PC-9 (cell line): ENCODE data around the gene C16orf46. TPM values are rescaled to one million over a fixed set of nuclear protein-coding genes. Genes with fewer than 3 reads are reported as not detected.
"Not testable (repeated sequence)": the region's sequence is repeated elsewhere in the genome, so short reads cannot be mapped to it uniquely, and the experiment has no call there.

Source experiments
- BruUV-seq: library from RNA; stranded (reverse); fragments of 400-500 nt; replicated peaks from 2 replicates; lab custom pipeline; 2021; lab: Mats Ljungman, UMichigan
- CTCF ChIA-PET: fragments of 300-600 bp; sonication (Branson Sonifier 250); formaldehyde crosslinking; loops from one replicate; lab custom pipeline; 2022; ENCODE audit warnings: antibody characterized with exemption; lab: Charles Lee
- POLR2A ChIA-PET: fragments of 300-600 bp; sonication (Branson Sonifier 250); formaldehyde crosslinking; loops from one replicate; lab custom pipeline; 2022; ENCODE audit warnings: antibody characterized with exemption; ENCODE audit not compliant: unreplicated experiment; lab: Charles Lee
- DNase-seq, 2 experiments: peaks; one replicate each; pipeline versions ENCODE4 v3.0.0 to v3.0.0-alpha.2; 2015 to 2022; ENCODE audit warnings: mixed read lengths in 1 of 2
- H2AFZ ChIP-seq: fragments of 200-600 bp; sonication (generic); 2 replicates; pipeline ENCODE4 v1.8.1; 2017; ENCODE audit warnings: antibody characterized with exemption
- H3F3A ChIP-seq: fragments of 200-600 bp; sonication (generic); 2 replicates; pipeline ENCODE4 v1.8.1; 2017; ENCODE audit warnings: antibody characterized with exemption, mild to moderate bottlenecking, low read depth; ENCODE audit not compliant: insufficient read depth
- H3K27ac ChIP-seq: fragments of 200-600 bp; sonication (generic); 2 replicates; pipeline ENCODE4 v1.6.1; 2016; ENCODE audit warnings: mixed run types
- H3K27me3 ChIP-seq: fragments of 200-600 bp; sonication (generic); 2 replicates; pipeline ENCODE4 v1.6.1; 2016; ENCODE audit warnings: low read depth, mixed run types; ENCODE audit not compliant: insufficient read depth
- H3K36me3 ChIP-seq: fragments of 200-600 bp; sonication (generic); 2 replicates; pipeline ENCODE4 v1.6.1; 2016; ENCODE audit warnings: low read depth, mixed run types
- H3K4me1 ChIP-seq: fragments of 200-600 bp; sonication (generic); replicated peaks from 2 replicates; pipeline ENCODE4 v1.6.1; 2016; ENCODE audit warnings: mixed run types; ENCODE audit not compliant: insufficient read depth
- H3K4me2 ChIP-seq: fragments of 200-600 bp; sonication (generic); 2 replicates; pipeline ENCODE4 v1.6.1; 2017; ENCODE audit warnings: mixed run types
- H3K4me3 ChIP-seq: fragments of 200-600 bp; sonication (generic); 2 replicates; pipeline ENCODE4 v1.6.1; 2016; ENCODE audit warnings: mixed run types
- H3K79me2 ChIP-seq: fragments of 200-600 bp; sonication (generic); 2 replicates; pipeline ENCODE4 v1.6.1; 2017; ENCODE audit warnings: low read depth, mixed run types
- H3K9me2 ChIP-seq: fragments of 200-600 bp; sonication (generic); 2 replicates; pipeline ENCODE4 v1.8.1; 2017; ENCODE audit warnings: mild to moderate bottlenecking; ENCODE audit not compliant: insufficient read depth
- H3K9me3 ChIP-seq: fragments of 200-600 bp; sonication (generic); 2 replicates; pipeline ENCODE4 v1.8.1; 2016; ENCODE audit warnings: low read depth; ENCODE audit not compliant: insufficient read depth
- H4K20me1 ChIP-seq: fragments of 200-600 bp; sonication (generic); 2 replicates; pipeline ENCODE4 v1.8.1; 2017; ENCODE audit not compliant: insufficient read depth
- CTCF ChIP-seq: fragments of 200-600 bp; sonication (generic); conservative IDR thresholded peaks from 2 replicates; pipeline ENCODE4 v1.6.1; 2017; ENCODE audit warnings: mixed run types, antibody characterized with exemption, mild to moderate bottlenecking, moderate library complexity
- EZH2 ChIP-seq: fragments of 200-600 bp; sonication (generic); IDR thresholded peaks from 2 replicates; pipeline ENCODE4 v1.8.0; 2017; ENCODE audit warnings: antibody characterized with exemption, low read depth
- intact Hi-C: fragments of 100-400 bp; cut with micrococcal nuclease; formaldehyde crosslinking; loops from one replicate; pipeline ENCODE4 v1.10.0; 2022; ENCODE audit not compliant: unreplicated experiment
- total RNA-seq: library from RNA; stranded (reverse); gene quantifications from 2 replicates; pipeline ENCODE4 v1.2.3, GENCODE V29; 2021

The C16orf46 gene
- total RNA-seq, 1 experiment from 2014 or later, result 0.92 TPM

GRCh38 chr16:81117436-81117835, 40.4 kb upstream of the C16orf46 start:
- Histone ChIP-seq H3K4me1 (no peaks in the 10 kb centered on the region), H3K27ac (no peak overlapping the region), H3K9me3 (no peaks in the 10 kb centered on the region), H3K27me3 (no peaks in the 10 kb centered on the region), H3K36me3 (no peaks in the 10 kb centered on the region), H3F3A (no peaks in the 10 kb centered on the region), H2AFZ (no peak overlapping the region), H3K9me2 (no peaks in the 10 kb centered on the region), H3K79me2 (no peaks in the 10 kb centered on the region), H4K20me1 (no peaks in the 10 kb centered on the region), H3K4me2 (no peak overlapping the region), H3K4me3 (no peak overlapping the region)
- no peak for DNase-seq
- intact Hi-C loops, result no loop called here
- CTCF ChIA-PET, result no interaction called here
- POLR2A ChIA-PET, result no interaction called here
- no peak for TF ChIP-seq CTCF
- no peak for TF ChIP-seq EZH2
- no TSS peak for BruUV-seq

- Histone ChIP-seq H3K79me2 (no peaks in the 10 kb centered on the region), H3K4me2 (no peak overlapping the region), H3K4me3 (no peak overlapping the region), H3K9me2 (no peaks in the 10 kb centered on the region), H4K20me1 (no peaks in the 10 kb centered on the region), H2AFZ (no peak overlapping the region), H3K4me1 (no peaks in the 10 kb centered on the region), H3K27ac (no peak overlapping the region), H3F3A (no peaks in the 10 kb centered on the region), H3K36me3 (no peaks in the 10 kb centered on the region), H3K27me3 (no peaks in the 10 kb centered on the region), H3K9me3 (no peaks in the 10 kb centered on the region)
- CTCF ChIA-PET, result no interaction called here
- BruUV-seq, result no TSS peak
- TF ChIP-seq EZH2 (no peak), CTCF (no peak)
- POLR2A ChIA-PET, result interaction anchor here (0.5 kb wide), 1 partner anchor 11 kb away, joined by 4 read pairs; no protein-coding TSS in a partner anchor
- intact Hi-C loops, result no loop called here
- DNase-seq, result no peak
Observed at GRCh38 chr16:81116285-81116684, 39.2 kb upstream of the C16orf46 start.

- Histone ChIP-seq H3K9me3 (no peaks in the 10 kb centered on the region), H3K9me2 (no peaks in the 10 kb centered on the region), H3F3A (no peaks in the 10 kb centered on the region), H3K27me3 (no peaks in the 10 kb centered on the region), H3K79me2 (no peaks in the 10 kb centered on the region), H3K36me3 (no peaks in the 10 kb centered on the region), H3K27ac (no peak overlapping the region), H2AFZ (no peak overlapping the region), H3K4me2 (no peak overlapping the region), H3K4me3 (no peak overlapping the region), H3K4me1 (no peaks in the 10 kb centered on the region), H4K20me1 (no peaks in the 10 kb centered on the region)
- no TSS peak for BruUV-seq
- CTCF ChIA-PET, result no interaction called here
- intact Hi-C loops, result no loop called here
- TF ChIP-seq EZH2, result no peak
- TF ChIP-seq CTCF, result no peak
- POLR2A ChIA-PET, result no interaction called here
- DNase-seq, result no peak
Observed at GRCh38 chr16:81112453-81112852, 35.4 kb upstream of the C16orf46 start.

- peaks cover 17% of the 10 kb centered on the region for H3K4me1 ChIP-seq
- CTCF ChIA-PET, H3K4me3 ChIP-seq, H3K4me2 ChIP-seq, POLR2A ChIA-PET, DNase-seq, H3K9me3 ChIP-seq, H3K36me3 ChIP-seq, H3K9me2 ChIP-seq, H3K27ac ChIP-seq, H2AFZ ChIP-seq, intact Hi-C loops, H3K79me2 ChIP-seq, H3K27me3 ChIP-seq, H4K20me1 ChIP-seq, BruUV-seq: not testable (repeated sequence)
- H3F3A ChIP-seq, result peaks cover 12% of the 10 kb centered on the region
Observed at GRCh38 chr16:81109274-81109673, 32.2 kb upstream of the C16orf46 start.
